Measurements from ENCODE around the gene PTGES2. TPM values are rescaled to one million over a fixed set of nuclear protein-coding genes. Genes with fewer than 3 reads are reported as not detected.
"Not testable (repeated sequence)": the region's sequence is repeated elsewhere in the genome, so short reads cannot be mapped to it uniquely, and the experiment has no call there.

Gene PTGES2
- total and polyA plus RNA-seq, 11 donors = 116 to 179 (median 139) TPM

- H3K9me3 ChIP-seq = no peaks in the 10 kb centered on the region
- ATAC-seq = no peak
- DNase-seq = peak in 1 of 5 donors; percentile 4
- H3K27me3 ChIP-seq = no peaks in the 10 kb centered on the region
- WGBS, 4 donors = 95 to 99% (median 96%) methylated on average over 2 to 3 of the region's 3 CpGs
- H3K36me3 ChIP-seq = no peaks in the 10 kb centered on the region
- peak overlapping the region in 4 of 12 donors; percentile 6 to 52 (median 27) for H3K27ac ChIP-seq
- no peak overlapping the region for H3K4me3 ChIP-seq
- TF ChIP-seq POLR2A (IDR thresholded peaks at IDR 0.05) = no peak
- no peak for TF ChIP-seq CTCF (IDR thresholded peaks at IDR 0.05)
- intact Hi-C loops (cut with DNase I) = no loop called here
- peaks cover 0 to 16% (median 5%) of the 10 kb centered on the region in 12 donors for H3K4me1 ChIP-seq
Observed at GRCh38 chr9:128141604-128142003, 14.1 kb upstream of the PTGES2 start.

GRCh38 chr9:128139621-128140020, 12.1 kb upstream of the PTGES2 start:
- ATAC-seq (no peak), DNase-seq (peak in 2 of 5 donors; percentile 8 to 22)
- TF ChIP-seq POLR2A (IDR thresholded peaks at IDR 0.05) = no peak
- TF ChIP-seq CTCF (IDR thresholded peaks at IDR 0.05) = no peak
- intact Hi-C loops (cut with DNase I) = no loop called here
- Histone ChIP-seq H3K27me3 (no peaks in the 10 kb centered on the region), H3K36me3 (no peaks in the 10 kb centered on the region), H3K4me3 (no peak overlapping the region), H3K9me3 (no peaks in the 10 kb centered on the region), H3K27ac (no peak overlapping the region), H3K4me1 (peaks cover 0 to 16% (median 5%) of the 10 kb centered on the region in 12 donors)
- 38 to 91% (median 78%) methylated on average over 3 to 16 of the region's 16 CpGs for WGBS, 4 donors

GRCh38 chr9:128138001-128138400, 10.5 kb upstream of the PTGES2 start:
- WGBS, 4 donors = 83 to 90% (median 90%) methylated on average over 2 to 3 of the region's 3 CpGs
- H3K27ac ChIP-seq = no peak overlapping the region
- TF ChIP-seq CTCF (IDR thresholded peaks at IDR 0.05) (no peak), POLR2A (IDR thresholded peaks at IDR 0.05) (no peak)
- H3K4me1 ChIP-seq = peaks cover 0 to 11% (median 0%) of the 10 kb centered on the region in 12 donors
- peaks cover 0 to 4% (median 0%) of the 10 kb centered on the region in 12 donors for H3K9me3 ChIP-seq
- DNase-seq (peak in 1 of 5 donors; percentile 20), ATAC-seq (no peak)
- H3K27me3 ChIP-seq = no peaks in the 10 kb centered on the region
- no peaks in the 10 kb centered on the region for H3K36me3 ChIP-seq
- no peak overlapping the region for H3K4me3 ChIP-seq
- intact Hi-C loops (cut with DNase I) = no loop called here

- no peaks in the 10 kb centered on the region for H3K27me3 ChIP-seq
- peak in 2 of 4 donors; percentile 19 to 37 for ATAC-seq
- H3K9me3 ChIP-seq = peaks cover 0 to 4% (median 0%) of the 10 kb centered on the region in 12 donors
- H3K4me3 ChIP-seq = no peak overlapping the region
- no peaks in the 10 kb centered on the region for H3K36me3 ChIP-seq
- 94 to 96% (median 95%) methylated on average over 17 to 18 of the region's 18 CpGs for WGBS, 4 donors
- peak in 2 of 5 donors; percentile 3 to 11 for DNase-seq
- TF ChIP-seq CTCF (IDR thresholded peaks at IDR 0.05) (no peak), POLR2A (IDR thresholded peaks at IDR 0.05) (no peak)
- intact Hi-C loops (cut with DNase I) = no loop called here
- H3K4me1 ChIP-seq = peaks cover 0 to 5% (median under 1%) of the 10 kb centered on the region in 12 donors
- H3K27ac ChIP-seq = no peak overlapping the region
Observed at GRCh38 chr9:128136816-128137793, 9.6 kb upstream of the PTGES2 start.

- peaks cover 0 to 10% (median 4%) of the 10 kb centered on the region in 12 donors for H3K4me1 ChIP-seq
- H3K27me3 ChIP-seq; ATAC-seq; H3K36me3 ChIP-seq; H3K9me3 ChIP-seq; H3K4me3 ChIP-seq; intact Hi-C loops (cut with DNase I); H3K27ac ChIP-seq: not testable (repeated sequence)
- DNase-seq = peak in 2 of 5 donors; percentile 4
- 70 to 89% (median 81%) methylated on average over 8 of the region's 8 CpGs for WGBS, 4 donors
Observed at GRCh38 chr9:128135561-128135960, 8.0 kb upstream of the PTGES2 start.

- intact Hi-C loops (cut with DNase I) = not testable (repeated sequence)
Observed at GRCh38 chr9:128132139-128132538, 4.6 kb upstream of the PTGES2 start.

More at GRCh38 chr9:128132139-128132538, 4.6 kb upstream of the PTGES2 start:
- peak overlapping the region in 2 of 12 donors; percentile 13 to 14 for H3K27ac ChIP-seq
- ATAC-seq, H3K4me3 ChIP-seq, H3K36me3 ChIP-seq, H3K9me3 ChIP-seq, H3K27me3 ChIP-seq: not testable (repeated sequence)
- peaks cover 0 to 20% (median 11%) of the 10 kb centered on the region in 12 donors for H3K4me1 ChIP-seq
- WGBS, 4 donors = 32 to 52% (median 42%) methylated on average over 7 to 8 of the region's 8 CpGs
- peak; percentile 48 to 71 (median 56) for DNase-seq
